GM23248 (cell line): ENCODE data around the gene DRG1.

ENCODE experiments used
- EZH2 ChIP-seq: fragments of 200-600 bp; sonication (generic); IDR thresholded peaks from 2 replicates; pipeline ENCODE4 v1.6.1; 2018; ENCODE audit warnings: antibody characterized with exemption, mild to moderate bottlenecking; ENCODE audit not compliant: insufficient read depth, poor library complexity, severe bottlenecking
- EZH2phosphoT487 ChIP-seq: fragments of 200-600 bp; sonication (generic); IDR thresholded peaks from 2 replicates; pipeline ENCODE4 v1.6.1; 2018; ENCODE audit warnings: antibody characterized with exemption, moderate library complexity, mild to moderate bottlenecking, low read depth; ENCODE audit not compliant: insufficient read depth

DNA sequence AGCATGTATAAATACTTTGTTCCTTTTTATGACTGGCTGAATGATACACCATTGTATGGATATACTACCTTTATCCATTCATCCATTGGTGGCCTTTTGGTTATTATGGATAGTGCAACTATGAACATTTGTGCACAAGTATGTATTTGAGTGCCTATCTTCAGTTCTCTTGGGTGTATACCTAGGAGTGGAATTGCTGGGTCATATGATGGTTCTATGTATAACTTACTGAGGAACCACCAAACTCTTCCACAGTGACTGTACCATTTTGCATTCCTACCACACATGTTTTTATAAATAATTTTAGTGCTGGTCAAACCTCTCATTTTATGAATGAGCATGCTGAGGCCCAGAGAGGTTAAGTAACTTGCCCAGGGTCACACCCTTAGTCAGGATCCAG lies 49.4 kb upstream of the DRG1 start:
- TF ChIP-seq EZH2 (no peak), EZH2phosphoT487 (no peak)
